NCI-H345 treated with DMSO at 0.1 percent for 48 hours (cell line): ENCODE measurements around the gene PSAPL1.
"Not testable (repeated sequence)": the region's sequence is repeated elsewhere in the genome, so short reads cannot be mapped to it uniquely, and the experiment has no call there.

Experiments used
- DNase-seq: peaks from one replicate; lab custom pipeline; 2025; ENCODE audit not compliant: unreplicated experiment; lab: John Stamatoyannopoulos, UW

PSAPL1 gene

DNA sequence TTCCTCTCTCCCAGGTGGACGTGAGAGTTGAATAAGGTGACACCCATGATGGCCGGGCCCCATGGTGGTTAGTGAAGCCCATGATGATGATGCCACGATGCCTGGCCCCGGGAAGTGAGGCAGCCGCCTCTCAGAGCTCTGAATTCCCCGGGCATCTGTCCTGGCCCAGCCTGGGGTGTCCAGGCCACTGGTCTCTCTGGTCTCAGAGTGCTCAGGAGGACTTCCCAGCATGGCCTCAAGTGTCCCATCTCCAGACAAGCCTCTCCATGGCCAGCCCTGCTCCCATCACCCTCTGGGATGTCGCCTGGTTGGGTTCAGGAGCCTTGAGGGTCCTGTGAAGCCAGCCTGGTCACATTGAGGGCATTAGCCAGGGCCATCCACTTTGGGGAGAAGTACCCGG, 24.7 kb upstream of the PSAPL1 start:
- DNase-seq, result no peak

- no peak for DNase-seq
These were observed 23.7 kb upstream of the PSAPL1 start for GRCh38 chr4:7458477-7458876.

- DNase-seq, result no peak
These were observed 23.3 kb upstream of the PSAPL1 start for GRCh38 chr4:7458066-7458425.

GRCh38 chr4:7457201-7458065, 22.7 kb upstream of the PSAPL1 start:
- DNase-seq, result no peak

DNA sequence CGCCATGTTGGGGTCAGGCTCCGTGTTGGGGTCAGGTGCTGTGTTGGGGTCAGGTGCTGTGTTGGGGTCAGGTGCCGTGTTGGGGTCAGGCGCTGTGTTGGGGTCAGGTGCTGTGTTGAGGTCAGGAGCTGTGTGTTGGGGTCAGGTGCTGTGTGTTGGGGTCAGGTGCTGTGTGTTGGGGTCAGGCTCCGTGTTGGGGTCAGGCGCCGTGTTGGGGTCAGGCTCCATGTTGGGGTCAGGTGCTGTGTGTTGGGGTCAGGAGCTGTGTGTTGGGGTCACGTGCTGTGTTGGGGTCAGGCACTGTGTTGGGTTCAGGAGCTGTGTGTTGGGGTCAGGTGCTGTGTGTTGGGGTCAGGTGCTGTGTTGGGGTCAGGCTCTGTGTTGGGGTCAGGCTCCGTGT, 18.1 kb upstream of the PSAPL1 start:
- not testable (repeated sequence) for DNase-seq

DNA sequence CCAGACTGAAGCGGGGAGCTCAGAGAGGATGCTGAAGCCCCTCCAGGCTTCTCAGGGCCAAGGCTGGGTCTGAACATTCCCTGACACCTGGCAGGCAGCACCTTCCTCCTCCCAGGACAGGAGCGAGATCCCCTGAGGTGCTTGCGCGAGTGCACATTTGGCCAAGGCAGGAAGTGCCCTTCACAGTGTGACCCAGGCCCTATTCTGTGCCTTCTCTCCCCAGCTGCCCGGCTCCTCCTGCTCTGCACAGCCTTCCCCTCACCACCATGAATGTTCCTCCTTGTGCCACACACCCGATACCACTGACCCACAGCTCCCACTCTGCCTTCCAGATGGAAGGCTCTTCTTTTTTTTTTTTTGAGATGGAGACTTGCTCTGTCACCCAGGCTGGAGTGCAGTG, 17.1 kb upstream of the PSAPL1 start:
- DNase-seq, result no peak

- no peak for DNase-seq
These were observed 16.7 kb upstream of the PSAPL1 start for GRCh38 chr4:7451434-7451789.

DNA sequence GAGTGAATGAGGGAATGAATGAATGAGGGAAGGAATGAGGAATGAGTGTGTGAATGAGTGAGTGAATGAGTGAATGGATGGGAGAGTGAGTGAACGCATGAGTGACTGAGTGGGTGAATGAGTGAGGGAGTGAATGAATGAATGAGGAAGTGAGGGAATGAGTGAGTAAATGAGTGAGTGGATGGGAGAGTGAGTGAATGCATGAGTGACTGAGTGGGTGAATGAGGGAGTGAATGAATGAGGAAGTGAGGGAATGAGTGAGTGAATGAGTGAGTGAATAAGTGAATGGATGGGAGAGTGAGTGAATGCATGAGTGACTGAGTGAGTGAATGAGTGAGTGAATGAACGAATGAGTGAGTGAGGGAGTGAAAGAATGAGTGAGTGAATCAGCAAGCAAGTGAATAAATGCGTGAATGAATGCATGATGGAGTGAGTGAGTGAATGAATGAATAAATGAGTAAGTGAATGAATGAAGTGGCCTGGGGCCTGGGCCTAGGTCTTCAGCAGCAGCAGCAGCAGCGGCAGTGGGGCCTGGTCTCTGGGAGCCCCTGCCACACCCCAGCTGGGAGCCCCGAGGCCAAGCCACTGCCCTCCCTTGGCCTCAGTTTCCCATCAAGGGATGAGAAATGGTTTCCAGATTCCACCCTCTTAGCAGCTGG, 16.2 kb upstream of the PSAPL1 start:
- DNase-seq, result no peak

GRCh38 chr4:7448036-7448435, 13.3 kb upstream of the PSAPL1 start:
- no peak for DNase-seq

- DNase-seq, result no peak
These were observed 12.5 kb upstream of the PSAPL1 start for GRCh38 chr4:7447236-7447635.

DNA sequence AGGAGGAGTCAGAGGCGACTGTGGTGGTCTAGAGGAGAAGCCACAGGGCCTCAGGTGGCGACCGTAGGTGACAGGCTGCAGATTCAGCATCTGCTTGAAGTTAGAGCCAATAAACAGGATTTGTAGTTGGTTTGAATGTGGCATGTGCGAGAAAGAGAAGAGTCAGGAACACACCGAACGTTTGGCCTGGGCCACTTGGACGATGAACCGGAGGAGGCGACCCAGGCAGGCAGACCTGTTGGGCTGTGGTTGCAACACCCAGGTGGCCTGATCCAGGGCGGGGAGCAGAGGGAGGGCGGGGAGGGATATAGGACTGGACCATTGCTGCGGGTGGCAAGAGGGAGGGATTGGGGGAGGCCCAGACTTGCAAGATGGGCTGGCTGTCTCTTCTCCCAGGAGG, 10.0 kb upstream of the PSAPL1 start:
- DNase-seq, result no peak

DNA sequence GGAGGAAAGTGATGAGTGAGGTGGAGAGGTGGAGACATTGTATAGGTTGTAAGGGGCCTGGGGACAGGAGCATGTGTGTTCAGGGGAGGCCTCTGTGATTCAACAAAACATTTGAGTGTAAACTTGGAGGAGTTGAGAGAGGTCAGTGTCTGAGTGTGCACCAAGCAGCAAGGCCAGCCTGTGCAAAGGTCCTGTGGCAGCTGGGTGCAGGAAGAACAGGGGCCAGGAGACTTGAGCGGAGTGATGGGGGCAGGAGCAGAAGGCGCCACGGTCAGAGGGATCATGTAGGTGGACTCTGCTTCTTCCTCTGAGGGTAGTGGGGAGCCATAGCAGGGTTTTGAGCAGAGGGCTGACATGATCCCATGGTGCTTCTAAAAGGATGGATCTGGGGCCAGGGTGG, 9.6 kb upstream of the PSAPL1 start:
- DNase-seq, result no peak

GRCh38 chr4:7442574-7443162, 7.9 kb upstream of the PSAPL1 start:
- DNase-seq, result no peak

DNA sequence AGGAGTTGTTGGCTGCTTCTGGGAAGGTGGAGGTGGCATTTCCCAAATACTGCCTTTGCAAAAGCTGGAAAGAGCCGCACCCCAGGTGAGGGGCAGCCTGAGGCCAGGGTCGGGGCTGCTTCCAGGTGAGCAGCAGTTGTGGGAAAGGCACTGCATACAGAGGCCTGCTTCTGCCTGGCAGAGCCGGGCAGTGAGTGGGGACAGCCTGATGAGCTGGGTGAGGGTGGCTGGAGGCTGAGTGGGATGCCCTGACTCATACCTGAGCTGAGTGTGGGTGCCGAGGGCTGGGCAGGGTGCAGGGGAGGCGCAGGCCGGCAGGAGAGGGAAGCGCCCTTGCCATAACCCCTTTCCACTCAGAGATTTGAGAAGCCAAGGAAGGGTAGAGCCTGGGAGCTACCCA, 6.5 kb upstream of the PSAPL1 start:
- no peak for DNase-seq

DNA sequence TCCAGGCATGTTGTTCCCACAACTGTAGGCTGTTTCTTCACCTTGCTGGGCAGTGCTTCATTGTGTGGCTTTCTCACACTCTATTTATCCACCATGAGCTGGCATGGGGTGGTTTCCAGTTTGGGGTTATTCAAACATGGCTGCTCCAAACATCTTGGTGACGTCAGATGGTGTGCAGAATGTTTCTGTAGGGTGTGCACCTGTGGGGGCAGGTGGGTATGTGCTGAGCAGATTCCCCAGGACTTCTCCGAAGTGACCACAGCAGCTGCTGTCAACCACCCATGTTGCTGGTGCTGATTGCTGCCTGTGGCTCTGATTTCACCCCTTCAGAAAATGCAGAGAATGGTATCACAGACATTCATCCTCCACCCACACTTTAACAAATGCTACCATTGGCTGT, 5.0 kb upstream of the PSAPL1 start:
- no peak for DNase-seq

DNA sequence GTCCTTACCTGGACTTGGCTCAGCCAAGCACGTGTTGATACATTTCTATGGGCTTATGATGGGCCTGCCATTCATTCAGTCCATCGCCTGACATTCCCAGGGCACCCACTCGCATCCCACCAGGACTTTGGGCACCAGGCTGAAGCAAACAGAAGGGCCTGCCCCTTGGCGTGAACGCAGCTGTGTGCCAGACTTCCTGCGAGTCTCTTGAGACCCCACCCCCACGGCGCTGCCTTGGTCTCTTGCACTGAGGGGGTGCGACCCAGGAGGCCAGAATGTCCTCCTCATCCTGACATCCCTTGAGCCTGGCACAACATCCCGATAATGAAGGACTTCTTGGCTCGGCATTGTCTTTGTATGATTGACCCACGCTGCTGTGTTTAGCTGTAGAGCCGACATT, 1.5 kb upstream of the PSAPL1 start:
- DNase-seq, result no peak

- DNase-seq, result no peak
These were observed 836 bp upstream of the PSAPL1 start for GRCh38 chr4:7435471-7436061.

DNA sequence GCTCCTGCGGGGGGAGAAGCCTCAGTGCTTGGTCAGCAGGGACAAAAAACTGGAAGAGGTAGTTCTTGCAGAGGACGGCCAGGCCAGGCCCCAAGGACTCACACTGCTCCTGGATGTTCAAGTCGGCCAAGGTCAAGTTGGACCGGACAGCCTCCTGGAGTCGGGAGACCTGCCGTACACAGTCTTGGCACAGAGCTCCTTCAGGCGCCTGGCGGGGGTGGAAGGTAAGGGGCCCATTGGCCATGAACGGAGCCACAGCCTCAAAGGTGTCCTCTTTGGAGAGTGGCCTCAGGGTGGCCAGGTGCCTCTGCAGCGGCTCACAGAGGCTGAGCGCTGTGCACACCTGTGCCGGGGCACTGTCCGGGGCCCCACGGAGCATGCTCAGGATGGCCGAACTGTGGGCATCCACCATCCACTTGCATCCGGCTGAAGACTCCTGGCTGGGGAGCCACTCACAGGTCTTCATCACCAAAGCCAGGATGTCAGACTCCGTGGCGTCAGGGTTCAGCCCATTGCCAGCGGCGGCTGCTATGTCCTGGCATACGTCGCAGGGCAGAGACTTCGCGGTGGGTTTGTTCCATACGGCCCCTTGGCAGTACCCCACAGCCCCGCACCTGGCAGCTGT, 477 bp downstream of the PSAPL1 start:
- no peak for DNase-seq

DNA sequence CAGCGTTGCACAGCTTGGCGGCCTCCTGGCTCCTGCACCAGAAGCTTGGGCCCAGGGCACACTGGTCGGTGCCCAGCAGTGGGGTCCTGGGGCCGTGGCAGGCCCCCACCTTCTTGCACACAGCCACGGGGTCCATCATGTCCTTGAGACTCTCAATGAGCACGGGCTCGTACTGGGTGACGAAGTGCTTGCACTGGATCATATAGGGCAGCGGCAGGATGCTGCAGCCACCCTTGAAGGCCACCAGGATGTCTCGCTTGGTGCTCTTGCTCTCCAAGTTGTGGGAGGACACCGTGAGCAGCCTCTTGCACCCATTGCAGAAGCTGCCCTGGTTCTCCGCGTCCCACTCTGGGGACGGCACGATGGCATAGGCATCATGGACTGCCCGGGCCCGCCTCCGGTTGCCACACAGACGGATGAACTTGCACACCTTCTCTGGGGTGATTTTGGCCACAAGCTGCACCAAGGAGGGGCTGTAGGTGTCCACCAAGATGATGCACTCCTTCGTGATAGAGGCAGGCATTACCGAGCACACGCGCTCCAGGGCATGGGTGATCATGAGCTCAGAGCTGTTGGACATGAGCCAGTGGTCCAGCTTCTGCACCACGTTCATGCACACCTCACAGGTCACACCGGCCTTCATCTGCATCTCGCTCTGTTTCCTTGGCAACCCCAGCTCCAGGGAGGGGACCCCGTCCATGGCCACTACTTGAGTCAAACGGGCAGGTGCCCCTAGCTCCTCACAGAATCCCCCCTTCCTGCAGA, 1.2 kb downstream of the PSAPL1 start:
- no peak for DNase-seq

DNA sequence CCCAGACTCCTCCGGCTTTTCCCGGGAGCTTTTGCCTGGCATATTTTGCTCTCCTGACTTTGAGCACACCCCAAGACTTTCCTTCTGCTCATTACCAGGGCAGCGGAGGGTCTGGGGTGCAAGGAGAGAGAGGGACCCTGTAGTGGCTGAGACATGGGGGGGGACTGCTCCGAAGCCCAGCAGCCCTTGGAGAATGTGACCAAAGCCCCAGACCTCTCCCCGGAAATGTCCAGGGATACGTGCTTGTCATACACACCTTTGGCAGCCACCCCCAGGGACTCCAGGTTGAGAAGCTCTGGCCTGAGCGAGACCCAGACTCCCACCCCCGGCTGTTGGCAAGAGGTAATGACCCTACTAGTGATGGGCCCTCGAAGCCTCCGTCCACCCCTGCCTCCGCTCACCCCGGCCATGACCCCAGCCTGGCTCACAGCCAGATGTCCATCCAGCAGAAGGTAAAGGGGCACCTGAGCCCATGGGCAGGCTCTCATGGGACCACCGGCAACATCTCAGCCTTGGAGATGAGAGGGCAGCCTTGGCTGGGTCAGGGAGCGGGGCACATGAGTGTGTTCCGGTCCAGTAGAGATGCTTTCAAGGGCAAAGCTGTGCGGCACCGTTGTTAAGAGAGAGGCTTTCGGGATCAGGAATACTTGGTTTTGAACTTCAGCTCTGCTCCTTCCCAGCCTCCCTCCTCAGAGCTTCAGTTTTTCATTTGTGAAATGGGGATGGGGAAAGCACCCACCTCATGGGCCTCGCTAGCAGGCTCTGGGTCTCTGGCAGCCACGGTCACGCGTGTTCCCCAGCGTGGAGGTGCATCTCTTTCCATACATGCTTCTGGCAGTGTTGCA, 2.0 kb downstream of the PSAPL1 start:
- DNase-seq, result no peak
